Dedifferentiated amniotic fluid mesenchymal stem cell (primary cell): Measurements from ENCODE around the gene SUSD1.
A peak's percentile ranks its signal among the peaks of the same experiment; 100 is the strongest.

Experiments used
- DNase-seq: peaks from one replicate; pipeline ENCODE4 v3.0.0-alpha.2; 2016; ENCODE audit errors: extremely low spot score

Gene SUSD1

GRCh38 chr9:112069318-112070169 is 105.6 kb downstream of the SUSD1 start:
- no peak for DNase-seq

GRCh38 chr9:112065806-112066606 is 109.1 kb downstream of the SUSD1 start:
- no peak for DNase-seq

- DNase-seq: no peak
Observed at GRCh38 chr9:112064871-112065270, 110.2 kb downstream of the SUSD1 start.

DNA sequence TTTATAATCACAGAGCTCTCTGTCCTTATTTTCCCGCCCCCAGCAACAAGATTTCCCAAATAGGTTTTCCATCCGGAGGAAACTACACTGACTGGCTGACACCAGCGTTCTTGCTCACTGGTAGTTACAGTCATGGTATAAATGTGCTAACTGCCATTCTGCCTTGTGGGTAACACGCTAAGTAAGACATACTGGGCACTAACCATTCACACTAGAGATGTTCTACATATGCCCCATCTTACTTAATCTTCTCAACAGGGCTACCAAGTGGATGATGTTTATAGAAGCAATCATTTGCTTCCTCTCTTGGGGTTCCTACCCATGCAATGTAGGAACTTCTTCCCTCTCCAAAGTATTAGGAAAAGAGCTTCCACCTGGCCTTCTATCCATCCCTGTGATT is 111.5 kb downstream of the SUSD1 start:
- DNase-seq: no peak

GRCh38 chr9:112063151-112063550 is 111.9 kb downstream of the SUSD1 start:
- DNase-seq: no peak

- DNase-seq: peak; percentile 93
Observed at GRCh38 chr9:112061152-112061740, 113.9 kb downstream of the SUSD1 start.

GRCh38 chr9:112059966-112060320 is 115.2 kb downstream of the SUSD1 start:
- no peak for DNase-seq

- DNase-seq: no peak
Observed at GRCh38 chr9:112059145-112059965, 115.7 kb downstream of the SUSD1 start.

- no peak for DNase-seq
Observed at GRCh38 chr9:112056996-112057395, 118.1 kb downstream of the SUSD1 start.

DNA sequence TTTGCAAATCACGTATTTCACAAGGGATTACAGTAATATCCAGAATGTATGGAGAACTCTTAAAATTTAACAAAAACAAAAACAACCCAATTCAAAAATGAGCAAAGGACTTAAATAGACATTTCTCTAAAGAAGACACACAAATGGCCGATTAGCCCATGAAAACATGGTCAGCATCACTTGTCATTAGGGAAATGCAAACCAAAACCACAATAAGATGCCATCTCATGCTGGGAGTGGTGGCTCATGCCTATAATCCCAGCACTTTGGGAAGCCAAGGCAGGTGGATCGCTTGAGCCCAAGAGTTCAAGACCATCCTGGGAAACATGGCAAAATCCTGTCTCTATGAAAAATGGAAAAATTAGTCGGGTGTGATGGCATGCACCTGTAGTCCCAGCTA is 120.2 kb downstream of the SUSD1 start:
- DNase-seq: no peak

GRCh38 chr9:112051812-112052211 is 123.3 kb downstream of the SUSD1 start:
- no peak for DNase-seq

DNA sequence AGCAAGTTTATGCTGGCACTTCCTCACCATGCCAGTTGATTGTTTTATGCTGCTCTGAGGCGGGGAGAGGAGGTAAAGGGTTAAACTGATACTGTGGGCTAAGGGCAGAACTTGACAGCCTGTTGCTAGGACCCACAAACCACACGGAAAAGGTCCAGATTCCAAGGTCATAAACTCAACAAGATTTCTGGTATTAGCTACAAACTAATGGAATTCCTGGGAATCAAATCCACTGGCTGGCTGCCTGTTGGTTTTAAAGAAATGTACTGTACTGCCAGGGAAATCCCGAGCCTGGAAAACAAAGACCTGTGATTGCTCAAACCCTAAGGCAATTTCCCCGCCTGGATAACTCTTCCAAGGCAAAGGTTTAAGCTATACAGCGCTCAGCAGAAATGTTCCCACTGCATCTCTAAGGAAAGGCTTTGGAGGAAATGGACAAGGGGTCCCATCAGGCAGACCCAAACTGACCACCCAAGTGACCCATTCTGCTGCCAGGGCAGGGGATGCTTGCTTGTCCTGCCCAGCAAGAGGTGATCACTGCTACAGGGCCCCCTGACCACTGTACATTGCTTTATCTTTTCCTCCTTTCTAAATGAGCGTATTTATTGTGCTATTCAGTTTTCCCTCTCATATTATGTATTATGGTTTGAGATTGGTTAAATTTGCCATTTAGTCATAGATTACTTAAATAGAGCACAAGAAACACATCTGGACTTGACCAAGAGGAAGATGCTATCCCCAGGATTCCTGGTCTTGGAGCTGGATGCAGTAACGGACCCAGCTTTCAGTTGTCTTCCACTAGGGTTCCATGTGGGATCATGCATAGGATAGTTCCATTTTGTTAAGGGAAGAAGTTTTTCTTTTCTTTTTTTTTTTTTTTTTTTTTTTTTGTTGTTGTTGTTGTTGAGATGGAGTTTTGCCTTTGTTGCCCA is 124.3 kb downstream of the SUSD1 start:
- DNase-seq: peak; percentile 85

- peak; percentile 42 for DNase-seq
Observed at GRCh38 chr9:112049811-112050516, 125.1 kb downstream of the SUSD1 start.

- DNase-seq: peak; percentile 61
Observed at GRCh38 chr9:112048924-112049691, 126.0 kb downstream of the SUSD1 start.

- DNase-seq: no peak
Observed at GRCh38 chr9:112047538-112048066, 127.5 kb downstream of the SUSD1 start.

GRCh38 chr9:112046181-112046580 is 128.9 kb downstream of the SUSD1 start:
- no peak for DNase-seq

DNA sequence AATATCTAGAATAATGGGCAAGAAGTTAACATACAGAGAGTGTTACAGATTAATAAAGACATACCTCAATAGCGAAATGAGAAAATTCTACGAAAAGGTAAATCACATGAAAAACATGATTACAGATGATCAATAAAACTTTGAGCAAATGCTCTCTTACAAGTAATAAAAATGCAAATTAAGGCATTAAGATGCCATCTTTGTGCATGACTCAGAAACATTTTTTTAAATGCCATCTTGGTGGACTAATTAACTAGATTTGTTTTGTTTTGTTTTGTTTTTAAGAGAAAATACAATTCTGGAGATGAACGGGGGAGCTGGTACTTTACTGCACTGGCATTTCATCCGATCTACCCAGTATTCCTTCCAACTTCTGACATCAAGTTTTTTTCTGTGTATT is 130.2 kb downstream of the SUSD1 start:
- no peak for DNase-seq

- DNase-seq: peak; percentile 31
Observed at GRCh38 chr9:112044186-112044585, 130.9 kb downstream of the SUSD1 start.

DNA sequence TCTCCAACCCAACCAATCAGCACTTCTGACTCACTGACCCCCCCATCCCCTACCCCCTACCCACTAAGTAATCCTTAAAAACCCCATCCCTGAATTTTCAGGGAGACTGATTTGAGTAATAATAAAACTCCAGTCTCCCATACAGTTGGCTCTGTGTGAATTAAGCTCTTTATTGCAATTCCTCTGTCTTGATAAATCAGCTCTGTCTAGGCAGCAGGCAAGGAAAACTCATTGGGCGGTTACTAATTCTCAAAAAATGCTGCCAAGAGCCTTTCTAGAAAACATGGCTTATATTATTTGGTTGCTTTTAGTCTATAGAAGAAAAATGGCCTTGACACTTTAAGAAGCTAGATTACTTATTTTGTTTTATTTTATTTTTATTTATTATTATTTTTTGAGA is 131.7 kb downstream of the SUSD1 start:
- no peak for DNase-seq
